ENCODE data around the gene NPW.

Gene NPW

DNA sequence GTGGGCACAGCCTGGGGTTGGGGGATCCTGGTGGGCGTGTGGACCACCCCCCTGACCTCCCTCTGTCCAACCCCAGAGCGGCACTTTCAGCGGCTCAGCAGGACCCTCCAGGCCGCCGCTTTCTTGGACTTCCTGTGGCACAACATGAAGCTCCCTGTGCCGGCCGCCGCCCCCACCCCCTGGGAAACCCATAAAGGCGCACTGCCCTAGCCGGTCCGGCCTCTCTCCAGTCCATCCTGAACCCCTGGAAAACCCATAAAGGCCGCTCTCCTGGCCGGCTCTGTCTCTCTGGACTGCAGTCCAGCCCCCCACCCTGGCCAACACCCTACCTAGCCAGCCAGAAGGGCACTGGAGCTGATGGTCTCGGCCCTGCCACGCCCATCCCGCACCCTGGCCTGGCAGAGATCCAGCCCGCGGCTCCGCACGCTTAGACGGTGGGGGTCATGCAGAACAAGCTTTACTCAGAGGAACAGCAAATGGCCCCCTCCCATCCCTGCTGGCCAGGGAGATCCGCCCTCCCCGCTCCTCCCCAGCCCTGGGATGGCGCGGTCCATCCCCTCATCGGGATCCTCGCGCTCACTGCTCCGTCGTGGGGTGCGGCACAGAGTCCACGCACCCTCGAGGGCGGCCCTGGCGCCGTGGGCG, 41.0 kb upstream of the NPW start:
- Histone ChIP-seq H3K36me3 (ENCODE audit: control insufficient read depth, insufficient read depth, low read length) (peaks cover 48% of the 10 kb centered on the region), H3K27ac (ENCODE audit: insufficient read depth, low read length, poor library complexity, severe bottlenecking) (no peak overlapping the region)

GRCh38 chr16:1979271-1980029, 40.1 kb upstream of the NPW start:
- DNase-seq: no peak
- Histone ChIP-seq H3K36me3 (ENCODE audit: control insufficient read depth, insufficient read depth, low read length) (peaks cover 44% of the 10 kb centered on the region), H3K4me1 (ENCODE audit: control insufficient read depth, insufficient read depth, low read length, poor library complexity, severe bottlenecking) (peaks cover 13% of the 10 kb centered on the region), H3K4me3 (ENCODE audit: insufficient read depth, low read depth, low read length, poor library complexity, severe bottlenecking) (no peak overlapping the region), H3K27ac (ENCODE audit: insufficient read depth, low read length, poor library complexity, severe bottlenecking) (no peak overlapping the region), H3K9me3 (ENCODE audit: control insufficient read depth, low read length) (no peaks in the 10 kb centered on the region), H3K27me3 (replicated peaks; ENCODE audit: control insufficient read depth, insufficient read depth, low read length, poor library complexity, severe bottlenecking) (peaks cover 16% of the 10 kb centered on the region)

More for the DNA sequence above, 41.0 kb upstream of the NPW start:
- Histone ChIP-seq H3K4me1 (ENCODE audit: control insufficient read depth, insufficient read depth, low read length, poor library complexity, severe bottlenecking) (peaks cover 11% of the 10 kb centered on the region), H3K4me3 (ENCODE audit: insufficient read depth, low read depth, low read length, poor library complexity, severe bottlenecking) (no peak overlapping the region), H3K27me3 (replicated peaks; ENCODE audit: control insufficient read depth, insufficient read depth, low read length, poor library complexity, severe bottlenecking) (peaks cover 16% of the 10 kb centered on the region), H3K9me3 (ENCODE audit: control insufficient read depth, low read length) (no peaks in the 10 kb centered on the region)
- DNase-seq: no peak

DNA sequence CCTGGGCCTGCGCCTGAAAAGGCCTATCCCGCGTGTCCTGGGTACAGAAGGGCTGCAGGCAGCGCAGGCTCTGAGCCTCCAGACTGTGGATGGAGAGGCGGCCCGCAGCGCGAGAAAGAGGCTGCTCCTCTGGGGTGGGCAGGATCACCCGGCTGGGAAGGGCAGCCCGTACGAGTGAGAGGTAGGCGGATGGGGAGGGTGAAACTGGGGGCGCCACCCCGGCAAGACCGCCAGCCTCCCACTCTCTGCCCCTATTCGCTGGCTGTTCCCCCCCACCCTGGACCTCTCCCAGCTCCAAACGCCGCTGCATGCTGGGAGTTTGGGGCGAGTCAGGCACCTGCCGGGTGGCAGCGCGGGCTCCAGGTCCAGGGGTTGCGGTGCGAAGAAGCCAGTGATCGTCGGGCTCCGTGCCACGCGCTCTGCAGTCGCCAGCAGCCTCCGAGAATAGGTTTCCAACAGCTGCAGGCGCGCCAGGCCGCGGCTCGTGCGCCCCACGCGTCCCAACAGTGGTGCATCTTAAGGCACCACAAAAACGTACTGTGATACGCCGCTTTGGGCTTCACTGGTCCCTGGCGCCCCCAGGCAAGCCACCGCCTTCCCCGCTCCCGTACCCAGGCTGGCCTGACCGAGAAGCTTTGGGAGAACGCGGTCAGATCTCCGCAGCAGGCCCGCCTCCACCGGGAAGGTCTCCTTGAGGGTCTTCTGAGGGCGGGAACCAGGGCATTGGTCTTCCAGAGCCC, 39.4 kb upstream of the NPW start:
- Histone ChIP-seq H3K4me3 (ENCODE audit: insufficient read depth, low read depth, low read length, poor library complexity, severe bottlenecking) (no peak overlapping the region), H3K9me3 (ENCODE audit: control insufficient read depth, low read length) (no peaks in the 10 kb centered on the region), H3K27me3 (replicated peaks; ENCODE audit: control insufficient read depth, insufficient read depth, low read length, poor library complexity, severe bottlenecking) (peaks cover 16% of the 10 kb centered on the region), H3K27ac (ENCODE audit: insufficient read depth, low read length, poor library complexity, severe bottlenecking) (no peak overlapping the region), H3K4me1 (ENCODE audit: control insufficient read depth, insufficient read depth, low read length, poor library complexity, severe bottlenecking) (peaks cover 20% of the 10 kb centered on the region), H3K36me3 (ENCODE audit: control insufficient read depth, insufficient read depth, low read length) (peaks cover 36% of the 10 kb centered on the region)
- no peak for DNase-seq

DNA sequence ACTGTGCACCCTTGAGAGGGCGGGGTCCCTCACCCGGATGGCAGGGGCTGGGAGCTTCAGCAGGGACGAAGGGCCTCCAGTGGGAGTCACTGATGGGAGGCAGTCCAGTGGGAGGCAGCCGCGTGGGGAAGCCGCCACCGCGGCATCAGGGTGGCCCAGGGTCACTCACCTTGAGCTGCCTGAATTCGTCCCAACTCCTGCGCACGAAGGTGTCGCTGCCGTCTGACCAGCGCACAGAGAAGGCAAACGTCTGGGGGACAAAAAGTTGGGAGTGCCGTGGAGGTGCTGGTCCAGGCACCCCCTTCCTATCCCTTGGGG, 38.9 kb upstream of the NPW start:
- Histone ChIP-seq H3K9me3 (ENCODE audit: control insufficient read depth, low read length) (no peaks in the 10 kb centered on the region), H3K36me3 (ENCODE audit: control insufficient read depth, insufficient read depth, low read length) (peaks cover 36% of the 10 kb centered on the region), H3K4me1 (ENCODE audit: control insufficient read depth, insufficient read depth, low read length, poor library complexity, severe bottlenecking) (peaks cover 21% of the 10 kb centered on the region), H3K4me3 (ENCODE audit: insufficient read depth, low read depth, low read length, poor library complexity, severe bottlenecking) (no peak overlapping the region), H3K27me3 (replicated peaks; ENCODE audit: control insufficient read depth, insufficient read depth, low read length, poor library complexity, severe bottlenecking) (peaks cover 16% of the 10 kb centered on the region), H3K27ac (ENCODE audit: insufficient read depth, low read length, poor library complexity, severe bottlenecking) (no peak overlapping the region)
- no peak for DNase-seq

DNA sequence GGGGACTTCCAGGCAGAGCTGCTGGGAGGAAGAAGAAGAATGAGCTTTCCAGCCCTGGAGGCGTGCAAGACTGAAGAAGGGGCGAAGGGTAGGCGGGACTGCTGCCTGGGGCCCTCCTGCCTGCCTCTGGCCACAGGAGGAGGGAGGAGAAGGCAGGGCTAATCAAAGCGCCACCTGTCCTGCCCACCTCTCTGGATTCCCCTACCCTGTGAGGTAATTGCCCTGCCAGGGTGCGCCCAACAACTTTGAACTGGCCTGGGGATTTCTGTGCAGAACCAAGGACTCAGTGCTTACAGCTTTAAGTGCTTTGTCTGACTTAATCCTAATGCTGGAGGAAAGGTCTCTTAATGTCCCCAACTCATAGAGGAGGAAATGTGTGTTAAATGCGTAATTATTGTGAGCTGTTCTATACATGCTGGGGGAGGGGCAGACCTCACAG, 38.2 kb upstream of the NPW start, which contains the start of gene NOXO1:
TSS of gene NOXO1 (minus strand) at position 72 of the 439 bp plus-strand sequence. CDS start 290 bp downstream, outside the sequence.
- Histone ChIP-seq H3K4me1 (ENCODE audit: control insufficient read depth, insufficient read depth, low read length, poor library complexity, severe bottlenecking) (peaks cover 21% of the 10 kb centered on the region), H3K9me3 (ENCODE audit: control insufficient read depth, low read length) (no peaks in the 10 kb centered on the region), H3K27ac (ENCODE audit: insufficient read depth, low read length, poor library complexity, severe bottlenecking) (no peak within 1 kb of the TSS), H3K36me3 (ENCODE audit: control insufficient read depth, insufficient read depth, low read length) (peaks cover 36% of the 10 kb centered on the region), H3K4me3 (ENCODE audit: insufficient read depth, low read depth, low read length, poor library complexity, severe bottlenecking) (no peak within 1 kb of the TSS), H3K27me3 (replicated peaks; ENCODE audit: control insufficient read depth, insufficient read depth, low read length, poor library complexity, severe bottlenecking) (peaks cover 16% of the 10 kb centered on the region)
- no peak for DNase-seq

GRCh38 chr16:1982013-1982433, 37.6 kb upstream of the NPW start:
- peaks cover 21% of the 10 kb centered on the region for H3K4me1 ChIP-seq (ENCODE audit: control insufficient read depth, insufficient read depth, low read length, poor library complexity, severe bottlenecking)
- no peak for DNase-seq
- H3K9me3 ChIP-seq (ENCODE audit: control insufficient read depth, low read length): no peaks in the 10 kb centered on the region
- H3K4me3 ChIP-seq (ENCODE audit: insufficient read depth, low read depth, low read length, poor library complexity, severe bottlenecking): no peak overlapping the region
- peaks cover 16% of the 10 kb centered on the region for H3K27me3 ChIP-seq (replicated peaks; ENCODE audit: control insufficient read depth, insufficient read depth, low read length, poor library complexity, severe bottlenecking)
- H3K36me3 ChIP-seq (ENCODE audit: control insufficient read depth, insufficient read depth, low read length): peaks cover 35% of the 10 kb centered on the region
- H3K27ac ChIP-seq (ENCODE audit: insufficient read depth, low read length, poor library complexity, severe bottlenecking): no peak overlapping the region

DNA sequence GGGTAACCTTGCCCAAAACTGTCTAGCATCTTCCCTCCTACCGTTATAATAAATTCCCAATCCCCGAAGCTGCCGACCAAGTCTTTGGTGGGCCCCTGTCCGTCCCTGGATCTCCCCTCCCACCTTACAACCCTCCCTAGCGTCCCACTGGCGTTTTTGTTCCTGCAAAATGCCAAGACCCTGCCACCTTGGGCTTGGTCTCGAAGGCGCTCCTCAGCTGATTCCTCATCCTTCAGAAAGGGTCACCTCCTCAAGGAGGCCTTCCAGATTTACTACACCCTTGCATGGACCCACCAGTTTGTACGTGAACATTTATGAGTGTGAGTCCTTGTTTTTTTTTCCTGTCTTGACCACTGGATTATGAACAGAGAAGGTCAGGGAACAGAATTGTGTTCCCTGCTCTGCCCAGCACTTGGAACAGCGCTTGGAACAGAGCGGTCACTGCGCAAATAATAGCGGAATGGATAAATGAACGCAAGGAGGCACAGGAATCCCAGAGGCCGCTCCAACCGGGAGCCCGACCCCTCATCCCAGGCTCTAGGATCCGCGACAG, 36.5 kb upstream of the NPW start:
- Histone ChIP-seq H3K4me1 (ENCODE audit: control insufficient read depth, insufficient read depth, low read length, poor library complexity, severe bottlenecking) (peaks cover 21% of the 10 kb centered on the region), H3K27ac (ENCODE audit: insufficient read depth, low read length, poor library complexity, severe bottlenecking) (no peak overlapping the region), H3K27me3 (replicated peaks; ENCODE audit: control insufficient read depth, insufficient read depth, low read length, poor library complexity, severe bottlenecking) (peaks cover 16% of the 10 kb centered on the region), H3K4me3 (ENCODE audit: insufficient read depth, low read depth, low read length, poor library complexity, severe bottlenecking) (peak overlapping the region; percentile 76), H3K9me3 (ENCODE audit: control insufficient read depth, low read length) (no peaks in the 10 kb centered on the region), H3K36me3 (ENCODE audit: control insufficient read depth, insufficient read depth, low read length) (peaks cover 25% of the 10 kb centered on the region)
- DNase-seq: no peak

GRCh38 chr16:1983544-1984346, 35.8 kb upstream of the NPW start, which contains the start of gene GFER:
Gene GFER, plus strand, starts transcription at chr16:1984193. Its CDS starts 26 bp downstream, at chr16:1984219.
- H3K27me3 ChIP-seq (replicated peaks; ENCODE audit: control insufficient read depth, insufficient read depth, low read length, poor library complexity, severe bottlenecking): peaks cover 16% of the 10 kb centered on the region
- H3K4me3 ChIP-seq (ENCODE audit: insufficient read depth, low read depth, low read length, poor library complexity, severe bottlenecking): peak within 1 kb of the TSS; percentile 76
- H3K27ac ChIP-seq (ENCODE audit: insufficient read depth, low read length, poor library complexity, severe bottlenecking): peak within 1 kb of the TSS; percentile 57
- peak; percentile 39 to 51 (median 42) for DNase-seq
- H3K4me1 ChIP-seq (ENCODE audit: control insufficient read depth, insufficient read depth, low read length, poor library complexity, severe bottlenecking): peaks cover 21% of the 10 kb centered on the region
- no peaks in the 10 kb centered on the region for H3K9me3 ChIP-seq (ENCODE audit: control insufficient read depth, low read length)
- H3K36me3 ChIP-seq (ENCODE audit: control insufficient read depth, insufficient read depth, low read length): peaks cover 18% of the 10 kb centered on the region

Measured in effector memory CD4-positive, alpha-beta T cell (primary cell).